PC-3 (cell line): ENCODE results near the gene STX4. TPM values are rescaled to one million over a fixed set of nuclear protein-coding genes. Genes with fewer than 3 reads are reported as not detected.
"Not testable (repeated sequence)": the region's sequence is repeated elsewhere in the genome, so short reads cannot be mapped to it uniquely, and the experiment has no call there.

Experiments used
- ATAC-seq: fragments of 200-7000 bp; cut with Tn5 transposase; 2 replicates; pipeline ENCODE4 v1.9.1; 2020; ENCODE audit warnings: mild to moderate bottlenecking, moderate library complexity
- BruUV-seq: library from RNA; stranded (reverse); fragments of 400-500 nt; replicated peaks from 2 replicates; lab custom pipeline; 2021; lab: Mats Ljungman, UMichigan
- CTCF ChIA-PET: fragments of 300-600 bp; sonication (Branson Sonifier 250); formaldehyde crosslinking; loops from one replicate; lab custom pipeline; 2022; ENCODE audit warnings: antibody characterized with exemption; lab: Charles Lee
- POLR2A ChIA-PET: fragments of 300-600 bp; sonication (Branson Sonifier 250); formaldehyde crosslinking; loops from one replicate; lab custom pipeline; 2022; ENCODE audit warnings: antibody characterized with exemption; ENCODE audit not compliant: unreplicated experiment; lab: Charles Lee
- DNase-seq: peaks from one replicate; pipeline ENCODE4 v3.0.0-alpha.2; 2015
- H2AFZ ChIP-seq: fragments of 300-600 bp; sonication (generic); 2 replicates; pipeline ENCODE4 v1.6.0; 2016; ENCODE audit warnings: antibody characterized with exemption, low read length
- H3F3A ChIP-seq: fragments of 300-600 bp; sonication (generic); one replicate; pipeline ENCODE4 v1.6.0; 2017; ENCODE audit warnings: antibody characterized with exemption, low read length, control low read depth, mild to moderate bottlenecking; ENCODE audit not compliant: unreplicated experiment
- H3K27ac ChIP-seq: fragments of 300-600 bp; sonication (generic); 2 replicates; pipeline ENCODE4 v1.5.1; 2016; ENCODE audit warnings: mild to moderate bottlenecking, low read length
- H3K27me3 ChIP-seq: fragments of 300-600 bp; sonication (generic); 2 replicates; pipeline ENCODE4 v1.6.1; 2016; ENCODE audit warnings: low read length, mixed read lengths
- H3K36me3 ChIP-seq: fragments of 300-600 bp; sonication (generic); 2 replicates; pipeline ENCODE4 v1.6.1; 2016; ENCODE audit warnings: low read depth, mixed run types, low read length, mixed read lengths
- H3K4me1 ChIP-seq: fragments of 300-600 bp; sonication (generic); 2 replicates; pipeline ENCODE4 v1.5.1; 2016; ENCODE audit warnings: low read length; ENCODE audit not compliant: insufficient read depth
- H3K4me2 ChIP-seq: fragments of 300-600 bp; sonication (generic); 2 replicates; pipeline ENCODE4 v1.6.0; 2016; ENCODE audit warnings: low read length
- H3K4me3 ChIP-seq: fragments of 300-600 bp; sonication (generic); 2 replicates; pipeline ENCODE4 v1.5.1; 2016; ENCODE audit warnings: mild to moderate bottlenecking, low read length, mixed read lengths
- H3K79me2 ChIP-seq: fragments of 300-600 bp; sonication (generic); 2 replicates; pipeline ENCODE4 v1.6.1; 2017; ENCODE audit warnings: low read length, mixed read lengths
- H3K9ac ChIP-seq: fragments of 300-600 bp; sonication (generic); 2 replicates; pipeline ENCODE4 v1.6.0; 2016; ENCODE audit warnings: mild to moderate bottlenecking, low read length
- H3K9me2 ChIP-seq: fragments of 300-600 bp; sonication (generic); replicated peaks from 2 replicates; pipeline ENCODE4 v1.6.1; 2016; ENCODE audit warnings: mixed run types, low read length, mixed read lengths
- H3K9me3 ChIP-seq: fragments of 300-600 bp; sonication (generic); 2 replicates; pipeline ENCODE4 v1.6.1; 2016; ENCODE audit warnings: low read length, mixed read lengths
- H4K20me1 ChIP-seq: fragments of 300-600 bp; sonication (generic); 2 replicates; pipeline ENCODE4 v1.6.1; 2016; ENCODE audit warnings: low read length, mixed read lengths
- EZH2 ChIP-seq: fragments of 300-600 bp; sonication (generic); IDR thresholded peaks from one replicate; pipeline ENCODE4 v1.6.1; 2017; ENCODE audit warnings: antibody characterized with exemption, mild to moderate bottlenecking, low read length; ENCODE audit not compliant: unreplicated experiment
- EZH2phosphoT487 ChIP-seq: fragments of 300-600 bp; sonication (generic); IDR thresholded peaks from 2 replicates; pipeline ENCODE4 v1.6.1; 2018; ENCODE audit warnings: mild to moderate bottlenecking, antibody characterized with exemption, low read length, borderline replicate concordance
- intact Hi-C: fragments of 100-400 bp; cut with micrococcal nuclease; formaldehyde crosslinking; loops from 2 replicates; pipeline ENCODE4 v1.9.0; 2023
- total RNA-seq: library from RNA; depleted of rRNA; stranded (reverse); fragments of >200 nt; gene quantifications from 2 replicates; pipeline ENCODE4 v1.2.3, GENCODE V29; 2014
- TF ChIP-seq, protein P1 (sequence below): fragments of 300-600 bp; sonication (generic); conservative IDR thresholded peaks from 2 replicates; pipeline ENCODE4 v1.5.1; 2017; ENCODE audit warnings: antibody characterized with exemption, low read depth, mild to moderate bottlenecking, low read length

Gene STX4
- total RNA-seq, 1 experiment from 2014 or later: 27.4 TPM

DNA sequence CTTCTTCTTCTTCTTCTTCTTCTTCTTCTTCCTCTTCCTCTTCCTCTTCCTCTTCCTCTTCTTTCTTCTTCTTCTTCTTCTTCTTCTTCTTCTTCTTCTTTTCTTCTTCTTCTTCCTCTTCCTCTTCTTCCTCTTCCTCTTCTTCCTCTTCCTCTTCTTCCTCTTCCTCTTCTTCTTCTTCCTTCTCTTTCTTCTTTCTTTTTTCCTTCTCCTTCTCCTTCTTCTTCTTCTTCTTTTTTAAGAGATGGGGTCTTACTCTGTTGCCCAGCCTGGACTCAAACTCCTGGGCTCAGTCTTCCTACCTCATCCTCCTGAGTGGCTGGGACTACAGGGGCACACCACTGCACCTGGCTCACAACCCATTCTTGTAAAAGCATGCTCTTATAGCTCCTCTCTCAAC is 20.1 kb upstream of the STX4 start:
- CTCF ChIA-PET, DNase-seq, H3K9me3 ChIP-seq, H4K20me1 ChIP-seq, BruUV-seq, H2AFZ ChIP-seq, H3K9me2 ChIP-seq, ATAC-seq, H3K9ac ChIP-seq, intact Hi-C loops, H3K4me3 ChIP-seq, H3K27ac ChIP-seq, H3K4me1 ChIP-seq, H3K36me3 ChIP-seq, H3F3A ChIP-seq, H3K27me3 ChIP-seq, POLR2A ChIA-PET, H3K4me2 ChIP-seq, H3K79me2 ChIP-seq: not testable (repeated sequence)

DNA sequence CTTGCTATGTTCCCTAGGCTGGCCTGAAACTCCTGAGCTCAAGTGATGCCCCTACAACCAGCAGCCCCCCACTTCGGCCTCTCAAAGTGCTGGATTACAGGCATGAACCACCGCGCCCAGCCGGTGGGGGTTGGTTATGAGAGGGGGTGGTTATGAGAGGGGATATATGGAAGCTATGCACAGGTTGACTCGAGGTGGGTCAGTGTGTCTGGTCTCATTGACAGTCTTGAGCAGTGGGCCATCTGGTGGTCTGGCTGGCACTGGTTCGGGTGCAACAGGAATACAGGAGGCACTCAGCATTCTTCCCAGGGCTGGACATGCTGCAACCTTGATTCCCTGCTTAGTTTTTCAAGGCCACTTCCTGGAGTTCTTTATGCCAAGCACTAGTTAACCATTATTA is 17.3 kb upstream of the STX4 start:
- POLR2A ChIA-PET: no interaction called here
- ATAC-seq: no peak; the same call in 1 of the 2 replicates
- Histone ChIP-seq H3K4me2 (no peak overlapping the region), H4K20me1 (no peaks in the 10 kb centered on the region), H3K9me3 (no peaks in the 10 kb centered on the region), H3K9ac (no peak overlapping the region), H3K4me3 (no peak overlapping the region), H3K27me3 (no peaks in the 10 kb centered on the region), H3K4me1 (no peaks in the 10 kb centered on the region), H3K79me2 (no peaks in the 10 kb centered on the region), H3K36me3 (no peaks in the 10 kb centered on the region), H3F3A (no peaks in the 10 kb centered on the region), H2AFZ (no peak overlapping the region), H3K9me2 (no peaks in the 10 kb centered on the region), H3K27ac (no peak overlapping the region)
- BruUV-seq: no TSS peak
- TF ChIP-seq, protein P1, sequence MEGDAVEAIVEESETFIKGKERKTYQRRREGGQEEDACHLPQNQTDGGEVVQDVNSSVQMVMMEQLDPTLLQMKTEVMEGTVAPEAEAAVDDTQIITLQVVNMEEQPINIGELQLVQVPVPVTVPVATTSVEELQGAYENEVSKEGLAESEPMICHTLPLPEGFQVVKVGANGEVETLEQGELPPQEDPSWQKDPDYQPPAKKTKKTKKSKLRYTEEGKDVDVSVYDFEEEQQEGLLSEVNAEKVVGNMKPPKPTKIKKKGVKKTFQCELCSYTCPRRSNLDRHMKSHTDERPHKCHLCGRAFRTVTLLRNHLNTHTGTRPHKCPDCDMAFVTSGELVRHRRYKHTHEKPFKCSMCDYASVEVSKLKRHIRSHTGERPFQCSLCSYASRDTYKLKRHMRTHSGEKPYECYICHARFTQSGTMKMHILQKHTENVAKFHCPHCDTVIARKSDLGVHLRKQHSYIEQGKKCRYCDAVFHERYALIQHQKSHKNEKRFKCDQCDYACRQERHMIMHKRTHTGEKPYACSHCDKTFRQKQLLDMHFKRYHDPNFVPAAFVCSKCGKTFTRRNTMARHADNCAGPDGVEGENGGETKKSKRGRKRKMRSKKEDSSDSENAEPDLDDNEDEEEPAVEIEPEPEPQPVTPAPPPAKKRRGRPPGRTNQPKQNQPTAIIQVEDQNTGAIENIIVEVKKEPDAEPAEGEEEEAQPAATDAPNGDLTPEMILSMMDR: no peak
- TF ChIP-seq EZH2 (no peak), EZH2phosphoT487 (no peak)
- CTCF ChIA-PET: no interaction called here
- intact Hi-C loops: no loop called here
- DNase-seq: no peak

DNA sequence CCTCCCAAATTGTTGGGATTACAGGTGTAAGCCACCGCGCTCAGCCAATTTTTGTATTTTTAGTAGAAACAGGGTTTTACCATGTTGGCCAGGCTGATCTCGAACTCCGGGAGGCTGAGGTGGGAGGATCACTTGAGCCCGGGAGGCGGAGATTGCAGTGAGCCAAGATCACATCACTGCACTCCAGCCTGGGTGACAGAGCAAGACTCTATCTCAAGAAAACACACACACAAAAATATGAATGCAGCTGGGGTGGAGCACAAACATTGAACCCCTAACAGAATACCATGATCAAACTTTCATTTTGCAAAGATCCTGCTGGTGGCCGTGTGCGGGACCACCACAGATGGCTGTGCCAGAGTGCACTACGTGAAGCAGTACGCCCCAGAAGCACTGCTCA is 15.6 kb upstream of the STX4 start:
- H4K20me1 ChIP-seq, CTCF ChIA-PET, H3K27ac ChIP-seq, H3F3A ChIP-seq, POLR2A ChIA-PET, H3K9me3 ChIP-seq, DNase-seq, intact Hi-C loops, H3K4me3 ChIP-seq, BruUV-seq, H2AFZ ChIP-seq, H3K4me2 ChIP-seq, H3K36me3 ChIP-seq, H3K4me1 ChIP-seq, H3K27me3 ChIP-seq, H3K79me2 ChIP-seq, ATAC-seq, H3K9me2 ChIP-seq, H3K9ac ChIP-seq: not testable (repeated sequence)

DNA sequence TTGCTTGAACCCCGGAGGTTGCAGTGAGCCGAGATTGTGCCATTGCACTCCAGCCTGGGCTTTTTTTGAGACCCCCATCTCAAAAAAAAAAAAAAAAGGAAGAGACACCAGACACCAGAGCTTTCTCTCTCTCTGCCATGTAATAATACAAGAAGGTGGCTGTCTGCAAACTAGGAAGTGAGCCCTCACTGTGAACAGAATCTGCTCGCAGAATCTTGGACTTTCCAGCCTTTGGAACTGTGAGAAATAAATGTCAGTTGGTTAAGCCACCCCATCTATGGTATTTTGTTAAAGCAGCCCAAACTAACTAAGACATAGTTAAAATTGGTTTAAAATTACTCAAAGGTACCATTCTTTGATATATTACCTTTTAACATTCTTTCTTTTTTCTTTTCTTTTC is 12.8 kb upstream of the STX4 start:
- no TSS peak for BruUV-seq
- ATAC-seq: no peak

More for the DNA sequence above, 12.8 kb upstream of the STX4 start:
- Histone ChIP-seq H3K9me2 (no peaks in the 10 kb centered on the region), H2AFZ (no peak overlapping the region), H3F3A (no peaks in the 10 kb centered on the region), H3K79me2 (no peaks in the 10 kb centered on the region), H3K27me3 (no peaks in the 10 kb centered on the region), H3K4me1 (no peaks in the 10 kb centered on the region), H3K4me2 (no peak overlapping the region), H3K36me3 (no peaks in the 10 kb centered on the region), H4K20me1 (no peaks in the 10 kb centered on the region), H3K27ac (no peak overlapping the region), H3K9ac (no peak overlapping the region), H3K9me3 (no peaks in the 10 kb centered on the region), H3K4me3 (no peak overlapping the region)
- no peak for DNase-seq
- TF ChIP-seq, protein P1: no peak
- TF ChIP-seq EZH2phosphoT487 (no peak), EZH2 (no peak)
- intact Hi-C loops: loop anchor here (10.0 kb wide), 1 partner anchor 124 kb away; no protein-coding TSS in a partner anchor
- POLR2A ChIA-PET: no interaction called here
- CTCF ChIA-PET: no interaction called here
